Lung (tissue), 16 donors: ENCODE results near the gene ZNF737. TPM values are rescaled to one million over a fixed set of nuclear protein-coding genes. Genes with fewer than 3 reads are reported as not detected.
A peak's percentile ranks its signal among the peaks of the same experiment; 100 is the strongest.
"Not testable (repeated sequence)": the region's sequence is repeated elsewhere in the genome, so short reads cannot be mapped to it uniquely, and the experiment has no call there.

Experiments
- ATAC-seq: fragments of 200-7000 bp; cut with Tn5 transposase; one replicate; pipeline ENCODE4 v1.9.1; 2020; ENCODE audit warnings: moderate number of reproducible peaks; ENCODE audit not compliant: insufficient read depth, low FRiP score
- DNase-seq, 3 donors: peaks; one replicate each; pipeline ENCODE4 v3.0.0-alpha.2; 2013 to 2017
- H3K27ac ChIP-seq, 2 donors: one replicate each; pipeline ENCODE4 v1.5.1; 2013; ENCODE audit warnings: mild to moderate bottlenecking in 2 of 2, moderate library complexity in 2 of 2, control low read depth in 1 of 2, inconsistent platforms in 1 of 2, low read depth in 1 of 2, low read length in 1 of 2
- H3K27me3 ChIP-seq, 3 donors: one replicate each; pipeline ENCODE4 v1.5.1; 2013; ENCODE audit warnings: low read length in 2 of 3; ENCODE audit not compliant: control insufficient read depth in 3 of 3, insufficient read depth in 3 of 3
- H3K36me3 ChIP-seq, 4 donors: one replicate each; pipeline ENCODE4 v1.5.1; 2013; ENCODE audit warnings: low read length in 4 of 4, mild to moderate bottlenecking in 1 of 4, moderate library complexity in 1 of 4; ENCODE audit not compliant: control insufficient read depth in 4 of 4, insufficient read depth in 4 of 4
- H3K4me1 ChIP-seq, 5 donors: one replicate each; pipeline ENCODE4 v1.5.1; 2013; ENCODE audit warnings: low read length in 5 of 5, mild to moderate bottlenecking in 2 of 5, moderate library complexity in 1 of 5; ENCODE audit not compliant: control insufficient read depth in 5 of 5, insufficient read depth in 5 of 5
- H3K4me3 ChIP-seq: one replicate; pipeline ENCODE4 v1.5.1; 2013; ENCODE audit warnings: mild to moderate bottlenecking, control low read depth, moderate library complexity
- H3K9ac ChIP-seq, 2 donors: one replicate each; pipeline ENCODE4 v1.5.1; 2013; ENCODE audit warnings: low read length in 2 of 2, control low read depth in 1 of 2; ENCODE audit not compliant: insufficient read depth in 1 of 2
- H3K9me3 ChIP-seq, 4 donors: one replicate each; pipeline ENCODE4 v1.5.1; 2013; ENCODE audit warnings: low read length in 3 of 4, mild to moderate bottlenecking in 1 of 4, moderate library complexity in 1 of 4; ENCODE audit not compliant: control insufficient read depth in 4 of 4, insufficient read depth in 3 of 4
- WGBS, 2 donors: extraction: QIAGEN DNeasy Blood & Tissue Kit; methylation state at CpG; one replicate each; pipeline ENCODE4 v1.1.7; 2013; 5-methylcytosine and 5-hydroxymethylcytosine counted together
- long read RNA-seq, 5 donors: transcript quantifications; one replicate each; lab custom pipeline, GENCODE V29; 2026
- polyA plus RNA-seq, 2 donors: library from polyadenylated mRNA; stranded (reverse); fragments of 200-250 nt; gene quantifications; one replicate each; pipeline ENCODE4 v1.2.1, GENCODE V29; 2013
- total RNA-seq, 2 donors: library from RNA; depleted of rRNA in 1 of 2; stranded (reverse); fragments of >200 nt in 1 of 2; gene quantifications; one replicate each; pipeline ENCODE4 v1.2.1, GENCODE V29; 2014 to 2021
- TF ChIP-seq, protein P1 (sequence below): IDR thresholded peaks from 2 replicates; pipeline ENCODE4 v1.5.1; 2012; ENCODE audit warnings: mild to moderate bottlenecking; ENCODE audit errors: control extremely low read depth, extremely low read depth
- donor health status: control.
- donor health status: control.
- donor health status: Bipolar disorder and iron deficiency.
- donor health status: healthy.
- donor health status: DM: yes; HTN: yes; CAD: no.

Gene ZNF737
- 10 to 100 TPM in 1 of 2 donors, 1 to 10 TPM in 1; 9.3 to 57.0 TPM for total RNA-seq
- polyA plus RNA-seq = 1 to 10 TPM; 2.6 to 3.3 TPM
- long read RNA-seq, donor 1, partial matches to known transcripts = 0 of 4 reads
- long read RNA-seq, donor 1, other reads (novel, unspliced or antisense) = 0 of 4 reads
- long read RNA-seq, donor 2, partial matches to known transcripts = 0 of 5 reads
- long read RNA-seq, donor 2, other reads (novel, unspliced or antisense) = 0 of 5 reads
- long read RNA-seq, donor 3, transcript ZNF737-201 (4 exons, 2,867 nt) = major isoform, 5 of 5 reads
- long read RNA-seq, donor 3, partial matches to known transcripts = 0 of 5 reads
- long read RNA-seq, donor 3, other reads (novel, unspliced or antisense) = 0 of 5 reads
- long read RNA-seq, donor 4, partial matches to known transcripts = 0 of 6 reads
- long read RNA-seq, donor 4, other reads (novel, unspliced or antisense) = 0 of 6 reads
- long read RNA-seq, donor 5, partial matches to known transcripts = 0 of 3 reads
- long read RNA-seq, donor 5, other reads (novel, unspliced or antisense) = 0 of 3 reads

DNA sequence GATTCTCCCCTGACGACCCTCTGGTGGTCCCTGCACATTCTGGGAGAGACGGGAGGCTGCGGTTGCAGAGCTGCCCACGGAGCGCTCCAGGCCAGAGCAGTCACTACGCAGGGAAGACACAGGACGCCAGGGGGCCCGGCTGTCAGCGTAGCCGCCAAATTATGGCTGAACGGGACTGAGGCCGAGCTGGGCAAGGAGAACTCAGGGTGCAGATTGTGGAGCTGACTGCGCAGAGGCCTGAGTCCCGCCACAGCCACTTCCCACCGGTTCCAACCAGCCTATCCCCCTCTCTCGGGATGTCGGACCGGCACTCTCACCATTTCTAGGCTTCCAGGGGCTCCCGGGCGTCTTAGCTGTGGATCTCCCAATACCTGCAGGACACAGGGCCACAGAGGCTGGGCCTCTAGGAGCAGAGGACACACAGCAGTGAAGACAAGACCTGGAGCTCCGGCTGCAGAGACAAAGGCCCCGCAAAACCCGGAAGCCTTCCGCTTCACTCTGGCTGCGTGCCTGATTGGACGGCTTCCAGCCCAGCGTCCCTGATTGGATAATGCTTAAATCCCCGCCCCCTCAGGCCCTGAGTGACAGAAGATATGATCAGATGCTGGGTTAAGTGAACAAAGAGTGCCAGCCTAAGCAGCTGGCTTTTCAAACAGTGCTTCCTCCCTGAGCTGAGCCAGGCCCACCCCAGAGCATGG is at the start of gene ZNF737:
Gene ZNF737 (minus strand): TSS at position 461 of the 698 bp plus-strand sequence. CDS start 141 bp downstream, at position 320.
- Histone ChIP-seq H3K36me3 (peaks cover 2 to 18% (median 8%) of the 10 kb centered on the region in 4 donors), H3K27ac (peak within 1 kb of the TSS; percentile 66 to 90), H3K4me1 (peaks cover 0 to 5% (median 4%) of the 10 kb centered on the region in 5 donors), H3K9ac (peak within 1 kb of the TSS; percentile 71 to 86), H3K27me3 (no peaks in the 10 kb centered on the region), H3K9me3 (peaks cover 0 to 18% (median 5%) of the 10 kb centered on the region in 4 donors), H3K4me3 (peak within 1 kb of the TSS; percentile 72)
- TF ChIP-seq, protein P1, sequence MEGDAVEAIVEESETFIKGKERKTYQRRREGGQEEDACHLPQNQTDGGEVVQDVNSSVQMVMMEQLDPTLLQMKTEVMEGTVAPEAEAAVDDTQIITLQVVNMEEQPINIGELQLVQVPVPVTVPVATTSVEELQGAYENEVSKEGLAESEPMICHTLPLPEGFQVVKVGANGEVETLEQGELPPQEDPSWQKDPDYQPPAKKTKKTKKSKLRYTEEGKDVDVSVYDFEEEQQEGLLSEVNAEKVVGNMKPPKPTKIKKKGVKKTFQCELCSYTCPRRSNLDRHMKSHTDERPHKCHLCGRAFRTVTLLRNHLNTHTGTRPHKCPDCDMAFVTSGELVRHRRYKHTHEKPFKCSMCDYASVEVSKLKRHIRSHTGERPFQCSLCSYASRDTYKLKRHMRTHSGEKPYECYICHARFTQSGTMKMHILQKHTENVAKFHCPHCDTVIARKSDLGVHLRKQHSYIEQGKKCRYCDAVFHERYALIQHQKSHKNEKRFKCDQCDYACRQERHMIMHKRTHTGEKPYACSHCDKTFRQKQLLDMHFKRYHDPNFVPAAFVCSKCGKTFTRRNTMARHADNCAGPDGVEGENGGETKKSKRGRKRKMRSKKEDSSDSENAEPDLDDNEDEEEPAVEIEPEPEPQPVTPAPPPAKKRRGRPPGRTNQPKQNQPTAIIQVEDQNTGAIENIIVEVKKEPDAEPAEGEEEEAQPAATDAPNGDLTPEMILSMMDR = no peak
- 0 to 1% methylated on average over 28 of the region's 28 CpGs for WGBS, 2 donors
- ATAC-seq (peak; percentile 84), DNase-seq (peak; percentile 98 to 99 (median 99))

DNA sequence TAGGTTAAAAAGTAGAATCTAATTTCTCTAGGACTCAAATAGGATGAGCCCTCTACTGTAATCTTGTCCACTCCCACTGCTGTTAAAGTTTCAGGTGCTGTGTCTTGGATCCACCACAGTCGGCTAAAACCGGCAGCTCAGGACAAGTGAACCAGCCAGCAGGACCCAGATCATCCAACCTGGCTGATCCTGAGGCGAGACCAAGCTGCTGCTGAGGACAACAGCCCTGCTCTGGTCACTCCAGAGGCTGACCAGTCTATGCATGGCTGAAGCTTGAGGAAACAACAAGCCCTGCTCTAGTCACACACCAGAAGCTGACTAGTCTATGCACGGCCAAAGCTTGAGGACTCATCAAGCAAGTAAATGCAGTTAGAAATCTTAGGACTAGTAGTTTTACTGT is 49.4 kb upstream of the ZNF737 start:
- peaks cover 0 to 19% (median 8%) of the 10 kb centered on the region in 4 donors for H3K9me3 ChIP-seq
- not testable (repeated sequence) for H3K27me3 ChIP-seq, H3K36me3 ChIP-seq, H3K27ac ChIP-seq, DNase-seq, H3K9ac ChIP-seq, ATAC-seq, H3K4me3 ChIP-seq, H3K4me1 ChIP-seq
- 89 to 94% methylated on average over 4 of the region's 4 CpGs for WGBS, 2 donors

DNA sequence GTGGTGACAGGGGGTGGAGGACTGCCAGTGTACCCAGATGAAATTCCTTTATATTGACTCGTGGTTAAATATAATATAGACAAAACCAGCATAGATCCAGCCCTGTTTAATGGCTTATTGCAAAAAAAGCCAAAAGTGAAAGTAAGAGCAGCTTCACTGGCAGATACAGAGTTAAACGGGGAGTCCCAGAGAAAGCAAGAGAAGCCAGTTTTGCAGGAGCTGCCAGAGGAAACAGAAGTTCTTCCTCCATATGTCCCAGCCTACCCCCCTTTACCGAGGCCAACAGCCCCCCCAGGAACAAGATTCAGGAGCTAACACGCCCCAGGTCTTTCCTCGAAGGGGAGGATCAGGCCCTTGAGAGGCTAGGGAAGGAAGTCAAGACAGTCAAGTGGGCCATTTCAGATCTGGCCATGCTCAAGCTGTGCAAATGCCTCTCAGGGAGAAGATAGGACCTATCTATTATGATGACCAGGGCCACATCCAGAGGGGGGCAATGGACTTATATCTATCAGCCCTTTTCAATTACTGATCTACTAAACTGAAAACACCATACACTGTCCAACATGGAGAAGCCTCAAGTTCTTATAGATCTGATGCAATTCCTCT is 47.2 kb upstream of the ZNF737 start:
- H3K9ac ChIP-seq = no peak overlapping the region
- H3K27me3 ChIP-seq = no peaks in the 10 kb centered on the region
- WGBS, 2 donors = 28 to 49% methylated on average over 5 of the region's 5 CpGs
- ATAC-seq = no peak
- peaks cover 0 to 22% (median 10%) of the 10 kb centered on the region in 4 donors for H3K9me3 ChIP-seq
- peak in 1 of 3 donors; percentile 33 for DNase-seq
- H3K36me3 ChIP-seq = no peaks in the 10 kb centered on the region
- TF ChIP-seq, protein P1 = no peak
- H3K27ac ChIP-seq = no peak overlapping the region
- H3K4me1 ChIP-seq = peaks cover 0 to 6% (median 0%) of the 10 kb centered on the region in 5 donors
- no peak overlapping the region for H3K4me3 ChIP-seq
